ENCODE data around the gene ANKRD36B.
"Not testable (repeated sequence)": the region's sequence is repeated elsewhere in the genome, so short reads cannot be mapped to it uniquely, and the experiment has no call there.

Gene ANKRD36B

DNA sequence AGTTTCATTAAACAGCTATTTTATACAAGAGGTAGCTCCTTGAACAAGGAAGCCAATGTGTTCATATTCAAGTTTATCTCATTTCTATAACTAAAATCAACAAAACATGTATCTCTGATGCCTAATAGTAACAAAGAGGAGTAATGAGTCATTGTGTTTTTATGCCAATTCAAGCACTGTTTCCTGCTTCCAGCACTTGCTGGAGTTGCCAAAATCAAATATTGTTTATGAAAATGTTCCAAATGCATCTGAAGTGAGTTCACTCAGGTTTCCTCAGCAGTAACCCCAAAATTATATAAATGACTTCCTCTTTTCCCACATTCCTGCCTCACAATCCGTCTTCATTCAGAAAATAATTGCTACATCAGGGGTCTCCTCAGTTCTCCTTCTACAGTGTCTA is 39.2 kb downstream of the ANKRD36B start:
- in situ Hi-C loops (cut with MboI; ENCODE audit: low sequenced_read_pairs), result not testable (repeated sequence)

DNA sequence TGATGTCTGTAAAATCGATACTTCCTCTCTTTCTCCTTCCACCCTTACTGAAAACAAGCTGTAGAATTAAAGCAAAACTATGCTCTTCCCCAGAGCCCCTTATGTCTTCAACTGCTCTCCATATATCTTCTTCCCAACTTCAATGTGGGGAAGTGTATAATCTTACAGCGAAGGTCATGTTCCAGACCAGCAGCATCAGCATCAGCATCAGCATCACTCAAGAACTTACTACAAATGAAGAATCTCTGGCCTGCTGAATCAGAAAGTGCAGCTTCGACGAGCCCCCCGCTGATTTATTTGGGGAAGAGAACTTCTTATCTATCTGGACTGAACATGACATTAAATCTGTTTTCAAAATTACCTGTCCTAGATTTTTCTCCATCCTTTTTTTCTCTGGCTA is 40.6 kb downstream of the ANKRD36B start:
- in situ Hi-C loops (cut with MboI; ENCODE audit: low sequenced_read_pairs), result not testable (repeated sequence)

DNA sequence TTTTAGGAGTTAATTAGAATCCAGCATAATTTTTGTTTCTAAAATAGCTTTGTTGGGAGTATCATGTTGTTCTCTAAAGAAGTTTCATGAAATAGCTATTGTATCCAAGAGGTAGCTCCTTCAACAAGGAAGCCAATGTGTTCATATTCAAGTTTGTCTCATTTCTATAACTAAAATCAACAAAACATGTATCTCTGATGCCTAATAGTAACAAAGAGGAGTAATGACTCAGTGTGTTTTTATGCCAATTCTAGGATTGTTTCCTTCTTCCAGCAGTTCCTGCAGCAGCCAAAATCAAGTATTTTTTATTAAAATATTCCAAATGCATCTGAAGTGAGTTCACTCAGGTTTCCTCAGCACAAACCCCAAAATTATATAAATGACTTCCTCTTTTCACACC is 41.1 kb downstream of the ANKRD36B start:
- in situ Hi-C loops (cut with MboI; ENCODE audit: low sequenced_read_pairs), result not testable (repeated sequence)

DNA sequence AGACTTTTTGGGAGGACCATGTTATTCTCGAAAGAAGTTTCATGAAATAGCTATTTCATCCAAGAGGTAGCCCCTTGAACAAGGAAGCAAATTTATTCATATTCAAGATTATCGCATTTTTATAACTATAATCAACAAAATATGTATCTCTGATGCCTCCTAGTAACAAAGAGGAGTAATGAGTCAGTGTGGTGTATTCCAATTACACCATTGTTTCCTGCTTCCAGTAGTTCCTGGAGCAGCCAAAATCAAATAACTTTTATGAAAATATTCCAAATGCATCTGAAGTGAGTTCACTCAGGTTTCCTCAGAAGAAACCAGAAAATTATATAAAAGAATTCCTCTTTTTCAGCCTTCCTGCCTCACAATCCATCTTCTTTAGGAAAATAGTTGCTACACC is 43.0 kb downstream of the ANKRD36B start:
- in situ Hi-C loops (cut with MboI; ENCODE audit: low sequenced_read_pairs), result no loop called here

DNA sequence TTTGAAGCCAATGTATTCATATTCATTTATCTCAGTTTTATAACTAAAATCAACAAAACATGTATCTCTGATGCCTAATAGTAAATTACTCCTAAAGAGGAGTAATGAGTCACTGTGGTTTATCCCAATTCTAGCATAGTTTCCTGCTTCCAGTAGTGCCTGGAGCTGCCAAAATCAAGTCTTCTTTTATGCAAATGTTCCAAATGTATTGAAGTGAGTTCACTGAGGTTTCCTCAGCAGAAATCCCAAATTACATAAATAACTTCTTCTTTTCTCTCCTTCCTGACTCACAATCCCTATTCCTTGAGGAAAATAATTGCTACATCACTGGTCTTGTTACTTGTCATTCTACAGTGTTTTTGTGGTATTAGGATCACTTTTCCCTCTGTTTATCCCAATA is 44.8 kb downstream of the ANKRD36B start:
- in situ Hi-C loops (cut with MboI; ENCODE audit: low sequenced_read_pairs), result not testable (repeated sequence)

DNA sequence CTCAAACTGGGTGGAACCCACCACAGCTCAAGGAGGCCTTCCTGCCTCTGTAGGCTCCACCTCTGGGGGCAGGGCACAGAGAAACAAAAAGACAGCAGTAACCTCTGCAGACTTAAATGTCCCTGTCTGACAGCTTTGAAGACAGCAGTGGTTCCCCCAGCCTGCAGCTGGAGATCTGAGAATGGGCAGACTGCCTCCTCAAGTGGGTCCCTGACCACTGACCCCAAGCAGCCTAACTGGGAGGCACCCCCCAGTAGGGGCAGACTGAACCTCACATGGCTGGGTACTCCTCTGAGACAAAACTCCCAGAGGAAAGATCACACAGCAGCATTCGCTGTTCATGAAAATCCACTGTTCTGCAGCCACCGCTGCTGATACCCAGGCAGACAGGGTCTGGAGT is 63.8 kb downstream of the ANKRD36B start:
- in situ Hi-C loops (cut with MboI; ENCODE audit: low sequenced_read_pairs), result not testable (repeated sequence)

DNA sequence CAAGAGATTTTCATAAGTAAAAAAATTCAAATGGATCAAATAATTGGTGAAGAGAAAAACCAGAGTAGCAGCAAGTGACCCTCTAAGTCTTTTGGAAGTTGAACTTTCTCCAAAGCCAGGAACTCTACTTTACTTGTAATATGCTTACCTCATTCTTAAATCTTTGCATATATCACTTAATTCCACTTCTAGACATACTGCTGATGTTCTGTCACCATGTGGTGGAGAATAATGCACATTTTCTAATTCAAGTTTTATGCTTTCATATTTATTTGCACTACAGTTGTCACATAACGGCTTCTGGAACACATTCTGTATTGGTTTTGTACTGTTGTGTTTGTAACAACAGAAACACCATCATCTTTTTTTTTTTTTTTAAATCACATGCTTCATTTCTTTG is 65.9 kb downstream of the ANKRD36B start:
- in situ Hi-C loops (cut with MboI; ENCODE audit: low sequenced_read_pairs), result not testable (repeated sequence)

DNA sequence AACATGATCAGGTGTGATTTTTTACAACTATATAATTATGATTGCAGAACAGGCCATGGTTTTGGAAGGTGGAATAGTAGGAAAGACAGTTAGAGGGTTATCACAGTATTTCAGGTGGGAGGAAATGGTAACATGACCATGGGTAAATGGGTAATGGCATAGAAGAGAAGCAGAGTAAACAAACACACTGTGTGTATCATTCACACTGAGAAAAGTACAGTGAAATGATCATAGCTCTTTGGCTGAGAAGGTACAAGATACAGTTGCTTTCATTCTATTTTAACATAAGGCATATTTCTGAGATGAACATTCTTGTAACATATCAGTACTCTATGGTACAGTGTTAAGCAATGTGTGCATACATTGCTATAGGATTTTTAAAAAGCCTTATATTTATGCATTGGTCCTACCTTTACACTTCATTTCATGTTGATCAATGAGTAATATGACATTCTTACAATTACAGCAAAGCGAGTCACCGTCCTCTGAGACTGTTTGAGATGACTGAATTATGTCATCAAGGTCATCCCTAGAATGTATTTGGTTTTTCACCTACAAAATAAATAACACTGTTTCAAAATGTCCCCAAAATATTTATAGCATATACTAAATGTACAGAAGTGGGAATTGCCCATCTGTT is 66.6 kb downstream of the ANKRD36B start:
- in situ Hi-C loops (cut with MboI; ENCODE audit: low sequenced_read_pairs), result not testable (repeated sequence)

DNA sequence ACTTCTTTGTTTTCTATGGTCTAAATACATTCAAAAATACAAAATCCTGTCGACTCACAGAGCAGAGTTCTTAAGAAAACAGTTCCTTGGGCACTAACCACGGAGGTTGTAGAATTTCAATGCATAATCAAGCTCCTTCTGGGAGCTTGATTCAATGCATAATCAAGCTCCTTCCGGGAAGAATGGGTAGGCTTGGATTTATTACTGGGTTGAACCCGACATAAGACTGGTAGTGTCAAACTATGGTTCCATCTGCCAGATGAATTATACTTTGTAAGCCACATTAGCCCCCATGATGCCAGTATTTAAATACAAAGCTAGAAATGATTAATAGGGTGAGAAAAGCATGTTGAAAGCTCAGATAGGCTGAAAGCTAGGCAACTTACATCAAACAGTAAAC is 94.0 kb downstream of the ANKRD36B start:
- in situ Hi-C loops (cut with MboI; ENCODE audit: low sequenced_read_pairs), result not testable (repeated sequence)

DNA sequence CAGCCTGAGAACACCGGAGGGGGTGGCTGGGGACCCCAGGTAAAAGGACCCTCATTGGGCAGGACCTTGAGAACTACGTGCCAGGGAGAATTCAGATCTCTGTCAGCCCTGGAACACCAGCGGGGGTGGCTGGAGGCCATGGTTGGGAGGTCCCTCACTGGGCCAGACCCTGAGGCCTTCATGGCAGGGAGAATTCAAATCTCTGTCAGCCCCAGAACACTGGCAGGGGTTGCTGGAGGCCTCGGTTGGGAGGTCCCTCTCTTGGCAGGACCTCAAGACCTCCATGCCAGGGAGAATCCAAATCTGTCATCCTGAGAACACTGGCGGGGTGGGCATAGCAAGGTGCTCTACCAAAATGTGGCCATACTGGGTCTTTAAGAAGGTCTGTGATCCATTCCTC is 99.5 kb downstream of the ANKRD36B start:
- in situ Hi-C loops (cut with MboI; ENCODE audit: low sequenced_read_pairs), result not testable (repeated sequence)

All from HL-60/S4 (cell line).